T-helper 9 cell (primary cell): ENCODE measurements around the gene RAB9B.
"Not testable (repeated sequence)": the region's sequence is repeated elsewhere in the genome, so short reads cannot be mapped to it uniquely, and the experiment has no call there.

ENCODE experiments used
- DNase-seq: peaks from one replicate; pipeline ENCODE4 v3.0.0-alpha.2; 2020
- total RNA-seq, 2 donors: gene quantifications; one replicate each; lab custom pipeline; 2026; lab: John Stamatoyannopoulos, UW

Gene RAB9B
- 0.24 to 0.63 reads per million in 2 donors for total RNA-seq

- DNase-seq = peak; percentile 3
Observed at GRCh38 chrX:103831803-103832544, at the start of gene RAB9B. Gene RAB9B (minus strand): TSS chrX:103832257. CDS start chrX:103825784, 6,473 bp downstream.

- no peak for DNase-seq
Observed at GRCh38 chrX:103879339-103879738, 47.3 kb upstream of the RAB9B start.

- DNase-seq = no peak
Observed at GRCh38 chrX:103878466-103879122, 46.5 kb upstream of the RAB9B start.

- no peak for DNase-seq
Observed at GRCh38 chrX:103877571-103877970, 45.5 kb upstream of the RAB9B start.

GRCh38 chrX:103864886-103865534 lies 33.0 kb upstream of the RAB9B start:
- no peak for DNase-seq

- DNase-seq = no peak
Observed at GRCh38 chrX:103864149-103864548, 32.1 kb upstream of the RAB9B start.

- no peak for DNase-seq
Observed at GRCh38 chrX:103861200-103861599, 29.1 kb upstream of the RAB9B start.

- DNase-seq = no peak
Observed at GRCh38 chrX:103849558-103849957, 17.5 kb upstream of the RAB9B start.

- no peak for DNase-seq
Observed at GRCh38 chrX:103847174-103847870, 15.3 kb upstream of the RAB9B start.

GRCh38 chrX:103846386-103846785 lies 14.3 kb upstream of the RAB9B start:
- DNase-seq = no peak

- DNase-seq = peak; percentile 32
Observed at GRCh38 chrX:103845165-103845653, 13.2 kb upstream of the RAB9B start.

- DNase-seq = no peak
Observed at GRCh38 chrX:103839404-103839803, 7.3 kb upstream of the RAB9B start.

GRCh38 chrX:103831342-103831802 lies 685 bp downstream of the RAB9B start:
- peak; percentile 37 for DNase-seq

GRCh38 chrX:103830848-103831247 lies 1.2 kb downstream of the RAB9B start:
- DNase-seq = no peak

- no peak for DNase-seq
Observed at GRCh38 chrX:103828529-103828928, 3.5 kb downstream of the RAB9B start.

GRCh38 chrX:103825881-103826280 lies 6.2 kb downstream of the RAB9B start:
- no peak for DNase-seq

- DNase-seq = no peak
Observed at GRCh38 chrX:103823591-103823990, 8.5 kb downstream of the RAB9B start.

GRCh38 chrX:103820802-103821201 lies 11.3 kb downstream of the RAB9B start:
- DNase-seq = not testable (repeated sequence)

GRCh38 chrX:103818842-103819619 lies 13.0 kb downstream of the RAB9B start:
- no peak for DNase-seq

- DNase-seq = peak; percentile 2
Observed at GRCh38 chrX:103817502-103817901, 14.6 kb downstream of the RAB9B start.

- not testable (repeated sequence) for DNase-seq
Observed at GRCh38 chrX:103817101-103817500, 15.0 kb downstream of the RAB9B start.

- DNase-seq = no peak
Observed at GRCh38 chrX:103811858-103812257, 20.2 kb downstream of the RAB9B start.
